Astrocyte (in vitro differentiated cells and primary cell): Measurements from ENCODE around the gene AAR2. TPM values are rescaled to one million over a fixed set of nuclear protein-coding genes. Genes with fewer than 3 reads are reported as not detected.

ENCODE experiments used
- DNase-seq: peaks from one replicate; pipeline ENCODE4 v3.0.0-alpha.2; 2010; ENCODE audit warnings: low read depth
- FAIRE-seq: peaks from 2 replicates; lab custom pipeline; 2011; peaks lifted over from hg19 to GRCh38; lab: Jason Lieb, UNC
- H2AFZ ChIP-seq: 2 replicates; pipeline ENCODE4 v1.6.0; 2012; ENCODE audit warnings: low read depth, low read length, inconsistent platforms
- H3K27ac ChIP-seq: 2 replicates; pipeline ENCODE4 v1.5.1; 2011; ENCODE audit warnings: low read depth, low read length, inconsistent platforms
- H3K27me3 ChIP-seq: 2 replicates; pipeline ENCODE4 v1.6.0; 2011; ENCODE audit warnings: low read length, inconsistent platforms; ENCODE audit not compliant: insufficient read depth
- H3K36me3 ChIP-seq: 2 replicates; pipeline ENCODE4 v1.5.1; 2011; ENCODE audit warnings: low read length, inconsistent platforms; ENCODE audit not compliant: insufficient read depth
- H3K4me1 ChIP-seq: 2 replicates; pipeline ENCODE4 v1.5.1; 2011; ENCODE audit warnings: low read length, inconsistent platforms; ENCODE audit not compliant: insufficient read depth
- H3K4me2 ChIP-seq: 2 replicates; pipeline ENCODE4 v1.6.0; 2012; ENCODE audit warnings: low read length, inconsistent platforms
- H3K4me3 ChIP-seq: 2 replicates; pipeline ENCODE4 v1.5.1; 2011; ENCODE audit warnings: low read depth, mild to moderate bottlenecking, low read length, inconsistent platforms; ENCODE audit not compliant: insufficient read depth
- H3K79me2 ChIP-seq: 2 replicates; pipeline ENCODE4 v1.6.0; 2012; ENCODE audit warnings: mild to moderate bottlenecking, low read length, inconsistent platforms; ENCODE audit not compliant: insufficient read depth
- H3K9ac ChIP-seq: 2 replicates; pipeline ENCODE4 v1.6.0; 2012; ENCODE audit warnings: mild to moderate bottlenecking, low read length, inconsistent platforms
- H3K9me3 ChIP-seq: 2 replicates; pipeline ENCODE4 v1.5.1; 2012; ENCODE audit warnings: low read depth, mild to moderate bottlenecking, low read length, inconsistent platforms; ENCODE audit not compliant: insufficient read depth
- H4K20me1 ChIP-seq: 2 replicates; pipeline ENCODE4 v1.6.0; 2012; ENCODE audit warnings: low read length, inconsistent platforms; ENCODE audit not compliant: insufficient read depth
- H3K27ac Mint-ChIP-seq: one replicate; pipeline ENCODE4 v1.8.0; 2021; ENCODE audit warnings: mild to moderate bottlenecking, mixed read lengths; ENCODE audit not compliant: unreplicated experiment
- H3K27me3 Mint-ChIP-seq: one replicate; pipeline ENCODE4 v1.8.0; 2021; ENCODE audit warnings: low read depth, mixed read lengths; ENCODE audit not compliant: unreplicated experiment
- H3K36me3 Mint-ChIP-seq: one replicate; pipeline ENCODE4 v1.8.0; 2021; ENCODE audit warnings: low read depth, mixed read lengths; ENCODE audit not compliant: unreplicated experiment
- H3K4me1 Mint-ChIP-seq: one replicate; pipeline ENCODE4 v1.8.0; 2021; ENCODE audit warnings: low read depth, mixed read lengths; ENCODE audit not compliant: unreplicated experiment
- H3K4me3 Mint-ChIP-seq: one replicate; pipeline ENCODE4 v1.8.0; 2021; ENCODE audit warnings: mild to moderate bottlenecking, moderate library complexity, mixed read lengths; ENCODE audit not compliant: unreplicated experiment
- H3K9me3 Mint-ChIP-seq: one replicate; pipeline ENCODE4 v1.8.0; 2021; ENCODE audit warnings: mild to moderate bottlenecking, mixed read lengths; ENCODE audit not compliant: unreplicated experiment
- CTCF ChIP-seq: IDR thresholded peaks from 2 replicates; pipeline ENCODE4 v1.5.1; 2011; ENCODE audit warnings: low read depth, mild to moderate bottlenecking, inconsistent platforms, low read length, moderate library complexity; ENCODE audit not compliant: insufficient read depth
- EZH2 ChIP-seq: IDR thresholded peaks from 2 replicates; pipeline ENCODE4 v1.6.1; 2012; ENCODE audit warnings: mild to moderate bottlenecking, low read length, inconsistent platforms; ENCODE audit not compliant: insufficient read depth
- total RNA-seq: library from RNA; stranded (reverse); gene quantifications from 2 replicates; pipeline ENCODE4 v1.2.1, GENCODE V29; 2021

Gene AAR2
- total RNA-seq, 1 donor from 2014 or later, result 21.7 TPM

GRCh38 chr20:36255445-36255844 lies 19.2 kb downstream of the AAR2 start:
- DNase-seq (no peak), FAIRE-seq (no peak)
- Mint-ChIP-seq H3K9me3 (no peaks in the 10 kb centered on the region), H3K27me3 (peaks cover 2% of the 10 kb centered on the region), H3K27ac (no peak overlapping the region), H3K4me1 (peaks cover 4% of the 10 kb centered on the region), H3K36me3 (peaks cover 10% of the 10 kb centered on the region), H3K4me3 (no peak overlapping the region)
- Histone ChIP-seq H3K27ac (no peak overlapping the region), H3K9me3 (no peaks in the 10 kb centered on the region), H3K4me3 (no peak overlapping the region), H2AFZ (no peak overlapping the region), H3K4me2 (no peak overlapping the region), H3K27me3 (no peaks in the 10 kb centered on the region), H3K9ac (no peak overlapping the region), H3K79me2 (peaks cover 21% of the 10 kb centered on the region), H3K4me1 (no peaks in the 10 kb centered on the region), H3K36me3 (peaks cover 10% of the 10 kb centered on the region), H4K20me1 (peaks cover 48% of the 10 kb centered on the region)
- TF ChIP-seq EZH2, result no peak
- TF ChIP-seq CTCF, result no peak

- no peak overlapping the region for H3K27ac Mint-ChIP-seq
- FAIRE-seq, result no peak
- no peaks in the 10 kb centered on the region for H3K79me2 ChIP-seq
Observed at GRCh38 chr20:36259177-36260061, 23.1 kb downstream of the AAR2 start.

More at GRCh38 chr20:36259177-36260061, 23.1 kb downstream of the AAR2 start:
- H3K27ac ChIP-seq, result no peak overlapping the region
- H2AFZ ChIP-seq, result no peak overlapping the region
- H4K20me1 ChIP-seq, result peaks cover 9% of the 10 kb centered on the region
- no peaks in the 10 kb centered on the region for H3K27me3 ChIP-seq
- H3K9me3 Mint-ChIP-seq, result no peaks in the 10 kb centered on the region
- TF ChIP-seq EZH2, result no peak
- TF ChIP-seq CTCF, result no peak
- no peak overlapping the region for H3K9ac ChIP-seq
- no peak for DNase-seq
- H3K4me2 ChIP-seq, result no peak overlapping the region
- H3K4me3 Mint-ChIP-seq, result no peak overlapping the region
- H3K4me1 ChIP-seq, result no peaks in the 10 kb centered on the region
- peaks cover 5% of the 10 kb centered on the region for H3K36me3 ChIP-seq
- H3K9me3 ChIP-seq, result no peaks in the 10 kb centered on the region
- no peak overlapping the region for H3K4me3 ChIP-seq
- H3K36me3 Mint-ChIP-seq, result peaks cover 8% of the 10 kb centered on the region
- H3K27me3 Mint-ChIP-seq, result peaks cover 5% of the 10 kb centered on the region
- no peaks in the 10 kb centered on the region for H3K4me1 Mint-ChIP-seq
